Measurements from ENCODE around the gene PNRC1.

GRCh38 chr6:89071036-89071435, 9.5 kb upstream of the PNRC1 start:
- TF ChIP-seq CTCF (IDR thresholded peaks at IDR 0.05; ENCODE audit: insufficient read depth, low read depth, low read length): no peak
- no peak for TF ChIP-seq EZH2 (IDR thresholded peaks at IDR 0.05; ENCODE audit: insufficient read depth, low read length)

Measured in astrocyte (in vitro differentiated cells and primary cell).